ENCODE results near the gene MACROD2.

GRCh38 chr20:15154070-15154469, 1158.8 kb downstream of the MACROD2 start:
- TF ChIP-seq CTCF (IDR thresholded peaks at IDR 0.05) = no peak
- no peak for TF ChIP-seq POLR2A (IDR thresholded peaks at IDR 0.05)
- peak; percentile 21 for TF ChIP-seq POLR2AphosphoS5 (IDR thresholded peaks at IDR 0.05)
